ENCODE measurements around the gene CPN1.

DNA sequence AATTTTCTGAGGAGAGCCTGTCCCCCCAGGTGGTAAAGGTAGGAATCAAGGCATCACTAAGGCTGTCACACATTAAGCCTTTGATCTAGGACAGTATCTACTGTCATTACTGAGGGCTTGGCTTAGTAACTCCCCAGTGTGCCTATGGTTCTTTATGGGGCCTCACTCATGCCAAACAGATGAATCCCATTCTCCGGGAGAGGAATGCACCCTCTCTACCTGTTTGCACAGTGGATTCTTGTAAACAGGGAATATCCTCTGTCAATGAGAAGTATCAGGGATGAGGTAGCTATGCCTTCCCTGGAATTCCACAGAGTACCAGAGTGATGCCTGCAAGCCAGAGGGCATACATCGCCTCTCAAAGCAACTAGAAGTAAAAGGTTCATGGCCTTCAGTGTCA is 3.9 kb upstream of the CPN1 start:
- TF ChIP-seq, protein P1, sequence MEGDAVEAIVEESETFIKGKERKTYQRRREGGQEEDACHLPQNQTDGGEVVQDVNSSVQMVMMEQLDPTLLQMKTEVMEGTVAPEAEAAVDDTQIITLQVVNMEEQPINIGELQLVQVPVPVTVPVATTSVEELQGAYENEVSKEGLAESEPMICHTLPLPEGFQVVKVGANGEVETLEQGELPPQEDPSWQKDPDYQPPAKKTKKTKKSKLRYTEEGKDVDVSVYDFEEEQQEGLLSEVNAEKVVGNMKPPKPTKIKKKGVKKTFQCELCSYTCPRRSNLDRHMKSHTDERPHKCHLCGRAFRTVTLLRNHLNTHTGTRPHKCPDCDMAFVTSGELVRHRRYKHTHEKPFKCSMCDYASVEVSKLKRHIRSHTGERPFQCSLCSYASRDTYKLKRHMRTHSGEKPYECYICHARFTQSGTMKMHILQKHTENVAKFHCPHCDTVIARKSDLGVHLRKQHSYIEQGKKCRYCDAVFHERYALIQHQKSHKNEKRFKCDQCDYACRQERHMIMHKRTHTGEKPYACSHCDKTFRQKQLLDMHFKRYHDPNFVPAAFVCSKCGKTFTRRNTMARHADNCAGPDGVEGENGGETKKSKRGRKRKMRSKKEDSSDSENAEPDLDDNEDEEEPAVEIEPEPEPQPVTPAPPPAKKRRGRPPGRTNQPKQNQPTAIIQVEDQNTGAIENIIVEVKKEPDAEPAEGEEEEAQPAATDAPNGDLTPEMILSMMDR (IDR thresholded peaks at IDR 0.05) = no peak
- no peak for TF ChIP-seq ZFX (IDR thresholded peaks at IDR 0.05; ENCODE audit: borderline replicate concordance)
